C4-2B (cell line): ENCODE results near the gene EXOC3L4.
"Not testable (repeated sequence)": the region's sequence is repeated elsewhere in the genome, so short reads cannot be mapped to it uniquely, and the experiment has no call there.

ENCODE experiments used
- H3K27ac ChIP-seq: fragments of 450-650 bp; 2 replicates; pipeline ENCODE4 v1.5.1; 2017
- ZFX ChIP-seq: fragments of 450-650 bp; IDR thresholded peaks from 2 replicates; pipeline ENCODE4 v1.6.1; 2017
- TF ChIP-seq, protein P1 (sequence below): fragments of 450-650 bp; conservative IDR thresholded peaks from 2 replicates; pipeline ENCODE4 v1.5.1; 2017; ENCODE audit warnings: mild to moderate bottlenecking

The EXOC3L4 gene

DNA sequence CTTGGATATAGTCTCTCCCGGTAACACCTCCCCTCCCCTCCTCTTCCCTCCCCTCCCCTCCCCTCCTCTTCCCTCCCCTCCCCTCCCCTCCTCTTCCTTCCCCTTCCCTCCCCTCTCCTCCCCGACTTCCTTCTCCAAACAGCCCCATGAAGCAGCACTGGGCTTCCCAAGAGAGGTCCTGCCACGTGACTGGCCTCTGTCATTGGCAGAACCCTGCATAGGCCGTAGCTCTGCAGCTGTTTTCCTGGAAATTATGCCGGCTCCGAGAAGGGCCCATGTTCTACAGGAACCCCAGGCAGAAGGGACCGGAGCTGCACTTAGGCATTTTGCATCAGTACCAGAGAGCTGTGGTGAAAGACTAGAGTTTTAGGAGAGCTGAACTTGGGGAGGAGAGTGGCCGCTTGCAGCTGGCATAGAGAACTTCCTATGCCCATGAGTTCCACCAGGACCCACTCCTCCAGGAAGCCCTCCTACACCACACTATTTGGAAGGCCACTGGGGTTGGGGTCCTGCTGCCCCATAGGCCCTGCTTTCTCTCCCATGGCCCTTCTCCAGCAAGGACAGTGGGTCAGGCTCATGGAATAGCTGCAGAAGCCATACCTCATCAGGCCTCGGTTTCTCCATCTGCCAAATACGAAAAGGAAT is 23.6 kb downstream of the EXOC3L4 start:
- H3K27ac ChIP-seq, result no peak overlapping the region
- TF ChIP-seq ZFX, result no peak
- TF ChIP-seq, protein P1, sequence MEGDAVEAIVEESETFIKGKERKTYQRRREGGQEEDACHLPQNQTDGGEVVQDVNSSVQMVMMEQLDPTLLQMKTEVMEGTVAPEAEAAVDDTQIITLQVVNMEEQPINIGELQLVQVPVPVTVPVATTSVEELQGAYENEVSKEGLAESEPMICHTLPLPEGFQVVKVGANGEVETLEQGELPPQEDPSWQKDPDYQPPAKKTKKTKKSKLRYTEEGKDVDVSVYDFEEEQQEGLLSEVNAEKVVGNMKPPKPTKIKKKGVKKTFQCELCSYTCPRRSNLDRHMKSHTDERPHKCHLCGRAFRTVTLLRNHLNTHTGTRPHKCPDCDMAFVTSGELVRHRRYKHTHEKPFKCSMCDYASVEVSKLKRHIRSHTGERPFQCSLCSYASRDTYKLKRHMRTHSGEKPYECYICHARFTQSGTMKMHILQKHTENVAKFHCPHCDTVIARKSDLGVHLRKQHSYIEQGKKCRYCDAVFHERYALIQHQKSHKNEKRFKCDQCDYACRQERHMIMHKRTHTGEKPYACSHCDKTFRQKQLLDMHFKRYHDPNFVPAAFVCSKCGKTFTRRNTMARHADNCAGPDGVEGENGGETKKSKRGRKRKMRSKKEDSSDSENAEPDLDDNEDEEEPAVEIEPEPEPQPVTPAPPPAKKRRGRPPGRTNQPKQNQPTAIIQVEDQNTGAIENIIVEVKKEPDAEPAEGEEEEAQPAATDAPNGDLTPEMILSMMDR, result no peak

DNA sequence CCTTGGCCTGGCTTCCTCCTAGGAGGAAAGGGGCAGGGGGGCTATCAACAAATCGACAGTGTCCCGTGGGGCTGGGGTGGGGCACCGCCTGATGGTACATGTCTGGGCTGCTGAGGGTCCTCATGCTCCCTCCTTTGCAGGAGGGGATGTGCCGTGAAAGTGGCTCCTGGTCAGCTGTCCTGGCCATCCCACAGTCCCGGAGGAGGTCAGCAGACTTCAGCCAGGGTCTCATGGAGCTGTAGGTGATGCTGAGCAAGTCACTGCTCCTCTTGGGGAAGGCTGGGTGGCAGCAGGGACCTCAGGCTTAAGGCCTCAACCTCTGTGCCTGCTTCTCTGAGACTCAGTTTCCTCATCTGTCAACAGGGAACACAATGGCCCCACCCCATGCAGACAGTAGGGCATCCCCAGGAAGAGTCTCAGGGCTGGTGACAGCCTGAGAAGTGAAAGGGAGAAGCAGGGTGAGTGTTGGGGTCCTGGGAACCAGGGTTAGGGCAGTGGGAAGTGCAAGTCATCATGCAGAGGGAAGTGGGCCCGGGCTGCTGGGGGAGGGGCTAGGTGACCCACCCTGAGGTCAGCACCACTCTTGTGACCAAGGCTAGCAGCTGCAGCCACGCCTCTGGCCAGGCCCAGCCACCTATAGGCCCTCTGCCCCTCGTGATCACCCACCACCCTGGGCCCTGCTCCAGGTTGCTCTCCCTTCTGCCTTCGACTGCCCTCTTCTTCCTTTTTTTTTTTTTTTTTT is 24.3 kb downstream of the EXOC3L4 start:
- TF ChIP-seq, protein P1, result no peak
- TF ChIP-seq ZFX, result no peak
- H3K27ac ChIP-seq, result no peak overlapping the region

DNA sequence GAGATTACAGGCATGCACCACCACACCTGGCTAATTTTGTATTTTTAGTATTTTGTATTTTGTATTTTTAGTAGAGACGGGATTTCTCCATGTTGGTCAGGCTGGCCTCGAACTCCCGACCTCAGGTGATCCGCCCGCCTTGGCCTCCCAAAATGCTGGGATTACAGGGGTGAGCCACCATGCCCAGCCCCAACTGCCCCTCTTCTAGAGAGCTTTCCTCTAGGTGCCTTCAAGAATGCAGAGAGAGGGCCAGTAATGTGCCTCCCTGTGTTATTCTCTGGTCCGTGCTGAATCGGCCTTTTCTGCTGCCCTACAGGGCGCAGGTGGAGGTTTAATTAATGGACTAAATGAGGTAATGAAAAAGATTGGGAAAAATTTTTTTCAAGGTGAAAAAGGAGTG is 25.0 kb downstream of the EXOC3L4 start:
- not testable (repeated sequence) for H3K27ac ChIP-seq

DNA sequence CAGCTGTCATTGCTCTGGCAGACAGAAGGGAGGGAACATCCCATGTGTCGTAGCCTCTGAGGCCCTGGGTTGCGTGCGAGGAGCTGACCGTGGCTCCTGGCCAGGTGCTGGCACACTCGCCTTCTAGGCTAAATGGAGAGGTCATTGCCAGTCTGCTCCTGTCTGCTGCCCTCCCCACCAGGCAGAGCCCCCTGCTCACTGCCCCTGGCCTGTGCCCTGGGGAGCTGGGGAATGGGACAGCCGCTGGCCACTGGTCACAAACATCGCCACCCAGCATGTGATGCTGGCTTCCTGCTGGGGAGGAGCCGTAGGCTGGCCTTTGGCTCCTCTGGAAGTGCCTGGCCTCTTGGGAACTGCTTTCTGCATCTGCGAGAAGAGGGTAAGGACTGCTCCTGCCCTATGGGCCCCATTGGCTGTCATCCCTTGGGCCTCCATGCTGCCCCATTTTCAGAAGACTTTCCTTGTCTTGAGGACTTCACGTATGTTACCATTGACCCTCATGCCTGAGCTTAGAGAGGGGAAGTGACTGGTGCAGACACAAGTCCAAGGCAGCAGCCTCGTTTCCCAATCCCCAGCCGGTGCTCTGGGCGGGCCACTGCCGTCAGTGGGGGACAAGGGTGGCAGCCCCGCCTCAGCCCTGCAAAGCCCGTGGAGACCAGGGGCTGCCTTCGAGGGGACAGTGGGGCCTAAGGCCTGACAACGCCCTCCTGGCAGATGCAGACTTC is 26.8 kb downstream of the EXOC3L4 start:
- no peak overlapping the region for H3K27ac ChIP-seq
- no peak for TF ChIP-seq ZFX
- TF ChIP-seq, protein P1, result no peak

DNA sequence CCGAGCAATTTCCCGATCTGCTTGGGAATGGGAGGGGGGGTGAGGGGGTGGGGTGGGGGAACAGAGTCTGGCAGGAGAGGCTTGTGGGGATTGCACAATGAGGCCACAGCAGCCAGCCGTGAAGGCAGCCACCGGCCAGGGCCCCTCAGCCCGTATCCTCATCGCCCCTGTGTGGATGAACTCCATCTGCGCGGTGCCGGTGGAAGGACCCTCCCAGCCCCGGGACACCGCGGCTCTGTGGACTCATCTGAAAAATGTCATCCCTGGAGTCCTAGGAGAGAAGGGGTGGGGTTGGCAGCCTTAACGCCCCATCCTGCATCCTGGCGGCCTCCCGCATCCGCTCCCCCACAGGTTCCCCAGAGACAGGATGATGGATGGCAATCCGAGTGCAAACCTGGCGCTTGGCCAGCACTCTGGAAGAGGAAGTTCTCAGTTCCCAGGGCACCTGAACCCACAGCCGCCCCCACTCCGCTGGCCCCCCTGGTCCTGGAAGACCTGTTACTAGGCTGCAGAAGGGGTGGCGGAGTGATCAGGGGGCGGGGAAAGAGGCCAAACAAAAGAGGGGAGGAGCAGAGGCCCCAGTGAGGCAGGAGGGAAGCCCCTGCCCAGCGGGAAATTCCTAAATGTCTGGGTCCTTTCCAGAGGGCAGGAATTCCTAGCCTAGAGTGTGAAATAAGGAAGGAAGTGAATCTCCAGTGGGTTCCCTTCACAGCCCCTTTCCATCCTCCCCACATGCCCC is 27.5 kb downstream of the EXOC3L4 start:
- TF ChIP-seq ZFX, result no peak
- TF ChIP-seq, protein P1, result no peak

DNA sequence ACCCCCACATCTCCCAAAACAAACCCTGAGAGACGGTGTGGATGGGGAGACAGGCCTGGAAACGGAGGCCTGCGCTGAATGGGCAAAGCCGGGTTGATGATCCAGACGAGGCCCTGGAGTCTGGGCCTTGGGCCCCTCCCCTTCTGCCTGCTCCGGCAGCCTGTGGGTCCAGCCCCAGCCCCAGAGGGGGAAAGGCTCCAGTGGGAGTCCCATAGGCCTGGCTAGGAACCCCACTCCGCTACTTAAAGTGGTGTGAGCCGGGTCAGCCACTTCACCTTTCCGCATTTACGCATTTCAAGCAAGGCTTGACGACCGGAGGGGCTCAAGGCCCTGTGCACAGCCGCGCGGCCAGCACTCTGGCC is 28.0 kb downstream of the EXOC3L4 start:
- TF ChIP-seq, protein P1, result no peak
- TF ChIP-seq ZFX, result no peak
- H3K27ac ChIP-seq, result no peak overlapping the region

More for the DNA sequence above, 27.5 kb downstream of the EXOC3L4 start:
- no peak overlapping the region for H3K27ac ChIP-seq

DNA sequence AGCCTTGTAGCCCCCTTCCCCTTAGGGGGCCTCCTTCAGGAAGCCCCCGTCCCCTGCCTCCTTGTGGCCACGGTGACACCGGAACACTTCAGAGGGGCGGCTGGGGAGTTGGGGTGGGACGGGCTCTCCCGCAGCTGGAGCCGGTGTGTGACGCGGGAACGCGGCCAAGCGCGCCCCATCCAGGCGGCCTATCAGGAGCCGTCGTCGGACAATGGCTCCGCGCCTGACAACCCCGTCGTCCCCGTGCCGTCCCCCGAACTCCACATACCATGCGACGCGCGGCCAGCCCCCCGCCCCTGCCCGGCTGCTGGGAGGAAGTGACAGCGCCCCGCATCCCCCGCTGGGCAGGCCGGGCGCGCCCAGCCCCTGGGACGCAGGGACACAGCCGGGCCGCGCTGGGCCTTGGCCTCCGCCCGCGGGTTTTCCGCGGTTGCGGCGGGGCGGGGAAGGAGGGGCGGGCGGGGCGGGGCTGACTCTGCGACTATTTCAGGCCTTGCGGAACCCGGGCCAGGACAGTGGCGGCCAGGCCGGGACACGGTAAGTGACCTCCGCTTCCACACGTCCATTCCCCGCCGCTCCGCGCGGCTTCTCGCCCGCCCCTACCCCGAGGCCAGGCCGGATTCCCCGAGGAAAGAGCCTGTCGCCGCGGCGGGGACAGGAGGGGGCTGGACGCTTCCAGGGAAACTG is 28.6 kb downstream of the EXOC3L4 start, which contains the start of gene TNFAIP2:
Gene TNFAIP2, plus strand, starts transcription at position 515 of the 687 bp plus-strand sequence. CDS start 2,997 bp downstream, outside the sequence.
- TF ChIP-seq ZFX, result no peak
- TF ChIP-seq, protein P1, result no peak

More for the DNA sequence above, 28.6 kb downstream of the EXOC3L4 start, which contains the start of gene TNFAIP2:
- no peak within 1 kb of the TSS for H3K27ac ChIP-seq
